ENCODE results near the gene HLA-DQA1. TPM values are rescaled to one million over a fixed set of nuclear protein-coding genes. Genes with fewer than 3 reads are reported as not detected.
"Not testable (repeated sequence)": the region's sequence is repeated elsewhere in the genome, so short reads cannot be mapped to it uniquely, and the experiment has no call there.

The HLA-DQA1 gene
- total and polyA plus RNA-seq, 2 donors from 2014 or later = 29.6 to 63.5 TPM

DNA sequence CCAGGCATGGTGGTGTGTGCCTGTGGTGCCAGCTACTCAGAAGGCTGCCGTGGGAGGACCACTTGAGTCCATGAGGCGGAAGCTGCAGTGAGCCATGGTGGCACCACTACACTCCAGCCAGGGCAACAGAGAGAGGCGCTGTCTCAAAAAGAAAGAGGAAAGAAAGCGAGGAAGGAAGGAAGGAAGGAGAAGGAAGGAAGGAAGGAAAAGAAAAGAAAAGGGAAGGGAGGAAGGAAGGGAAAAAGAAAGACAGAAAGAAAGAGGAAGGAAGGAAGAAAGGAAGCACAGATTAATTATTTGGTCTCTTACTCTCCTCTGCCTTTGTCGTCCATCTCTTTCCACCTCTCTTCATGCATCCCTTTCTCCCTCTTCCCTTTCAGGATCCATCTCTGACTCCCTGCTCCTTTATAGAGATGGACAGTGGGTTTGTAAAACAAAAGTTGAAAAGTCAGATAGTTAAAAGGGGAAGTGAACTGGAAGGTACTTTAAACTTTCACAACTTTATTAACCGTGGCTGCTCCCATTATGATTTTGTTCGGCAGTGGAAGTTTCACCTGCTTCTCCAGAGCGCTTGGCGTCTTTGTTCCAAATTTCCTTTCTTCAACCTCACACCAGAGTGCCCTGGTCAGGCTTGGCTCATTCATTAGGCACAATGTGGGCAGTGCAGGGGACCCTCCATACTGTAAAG lies 1.5 kb downstream of the HLA-DQA1 start:
- no peaks in the 10 kb centered on the region for H3K27me3 ChIP-seq (ENCODE audit: control insufficient read depth, insufficient read depth, low read length)
- DNase-seq (no peak), FAIRE-seq (no peak)
- no peaks in the 10 kb centered on the region for H3K9me3 ChIP-seq (ENCODE audit: control insufficient read depth in 2 of 3, insufficient read depth in 1 of 3, low read length in 3 of 3)
- TF ChIP-seq, protein P1, sequence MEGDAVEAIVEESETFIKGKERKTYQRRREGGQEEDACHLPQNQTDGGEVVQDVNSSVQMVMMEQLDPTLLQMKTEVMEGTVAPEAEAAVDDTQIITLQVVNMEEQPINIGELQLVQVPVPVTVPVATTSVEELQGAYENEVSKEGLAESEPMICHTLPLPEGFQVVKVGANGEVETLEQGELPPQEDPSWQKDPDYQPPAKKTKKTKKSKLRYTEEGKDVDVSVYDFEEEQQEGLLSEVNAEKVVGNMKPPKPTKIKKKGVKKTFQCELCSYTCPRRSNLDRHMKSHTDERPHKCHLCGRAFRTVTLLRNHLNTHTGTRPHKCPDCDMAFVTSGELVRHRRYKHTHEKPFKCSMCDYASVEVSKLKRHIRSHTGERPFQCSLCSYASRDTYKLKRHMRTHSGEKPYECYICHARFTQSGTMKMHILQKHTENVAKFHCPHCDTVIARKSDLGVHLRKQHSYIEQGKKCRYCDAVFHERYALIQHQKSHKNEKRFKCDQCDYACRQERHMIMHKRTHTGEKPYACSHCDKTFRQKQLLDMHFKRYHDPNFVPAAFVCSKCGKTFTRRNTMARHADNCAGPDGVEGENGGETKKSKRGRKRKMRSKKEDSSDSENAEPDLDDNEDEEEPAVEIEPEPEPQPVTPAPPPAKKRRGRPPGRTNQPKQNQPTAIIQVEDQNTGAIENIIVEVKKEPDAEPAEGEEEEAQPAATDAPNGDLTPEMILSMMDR (IDR thresholded peaks at IDR 0.05; ENCODE audit: borderline replicate concordance, extremely low read depth, insufficient read depth) = no peak
- H3K4me3 ChIP-seq (ENCODE audit: low read length in 3 of 3) = no peak overlapping the region
- no peaks in the 10 kb centered on the region for H3K36me3 ChIP-seq (ENCODE audit: control insufficient read depth in 2 of 3, insufficient read depth in 3 of 3, low read length in 3 of 3)
- intact Hi-C loops (cut with DNase I) = no loop called here
- no peak overlapping the region for H3K9ac ChIP-seq (ENCODE audit: low read length in 3 of 3)
- no peaks in the 10 kb centered on the region for H3K4me1 ChIP-seq (ENCODE audit: control insufficient read depth in 2 of 3, insufficient read depth in 2 of 3, low read depth in 1 of 3, low read length in 3 of 3)
- no peak overlapping the region for H3K27ac ChIP-seq (ENCODE audit: low read depth in 2 of 2, low read length in 2 of 2)

DNA sequence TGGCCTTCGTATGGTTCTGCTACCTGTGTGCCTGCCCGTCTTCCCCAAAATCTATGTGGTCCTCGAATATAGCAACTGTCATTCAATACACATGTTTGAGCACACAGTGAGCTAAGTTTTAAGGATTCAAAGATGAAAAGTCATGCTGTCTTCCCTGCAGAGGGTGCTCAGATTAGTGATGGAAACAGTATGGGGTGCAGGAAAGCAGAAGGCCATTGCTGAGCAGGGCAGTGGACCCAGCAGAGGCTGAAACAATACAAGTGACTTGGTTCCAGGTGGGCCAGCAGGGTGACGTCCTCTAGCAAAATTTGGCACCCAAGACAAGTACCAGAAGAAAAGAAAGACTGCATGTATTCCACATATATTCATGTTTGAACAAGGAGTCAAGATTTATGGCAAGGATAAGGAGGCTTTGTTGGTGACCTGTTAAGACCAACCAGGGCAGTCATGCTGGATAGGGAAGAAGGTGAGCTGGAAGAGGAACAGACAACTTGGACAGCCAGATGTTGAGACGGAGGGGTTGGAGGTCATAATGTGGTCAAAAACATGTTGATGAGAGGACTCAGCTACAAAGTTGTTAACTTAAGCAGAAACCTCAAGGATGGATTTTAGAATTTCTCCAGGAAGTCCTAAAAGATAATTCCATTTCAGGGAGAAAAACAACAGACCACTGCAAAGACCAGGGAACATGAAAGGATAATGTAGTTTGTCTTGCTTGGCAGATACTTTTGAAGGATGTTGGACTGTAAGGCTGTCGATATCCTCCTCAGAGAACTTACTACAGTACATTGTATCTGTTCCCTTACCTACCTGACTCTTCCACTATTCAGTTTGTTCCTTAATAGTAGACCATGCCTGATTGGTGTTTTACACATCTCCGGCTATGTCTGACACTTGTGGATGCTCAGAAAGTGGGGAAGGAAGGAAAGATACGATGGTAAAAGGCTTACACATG lies 2.5 kb downstream of the HLA-DQA1 start:
- H3K4me1 ChIP-seq (ENCODE audit: control insufficient read depth in 2 of 3, insufficient read depth in 2 of 3, low read depth in 1 of 3, low read length in 3 of 3) = no peaks in the 10 kb centered on the region
- no peak overlapping the region for H3K27ac ChIP-seq (ENCODE audit: low read depth in 2 of 2, low read length in 2 of 2)
- H3K36me3 ChIP-seq (ENCODE audit: control insufficient read depth in 2 of 3, insufficient read depth in 3 of 3, low read length in 3 of 3) = no peaks in the 10 kb centered on the region
- intact Hi-C loops (cut with DNase I) = no loop called here
- no peak overlapping the region for H3K9ac ChIP-seq (ENCODE audit: low read length in 3 of 3)
- H3K9me3 ChIP-seq (ENCODE audit: control insufficient read depth in 2 of 3, insufficient read depth in 1 of 3, low read length in 3 of 3) = no peaks in the 10 kb centered on the region
- FAIRE-seq = no peak
- no peak for DNase-seq
- no peaks in the 10 kb centered on the region for H3K27me3 ChIP-seq (ENCODE audit: control insufficient read depth, insufficient read depth, low read length)
- TF ChIP-seq, protein P1 (IDR thresholded peaks at IDR 0.05; ENCODE audit: borderline replicate concordance, extremely low read depth, insufficient read depth) = no peak
- H3K4me3 ChIP-seq (ENCODE audit: low read length in 3 of 3) = no peak overlapping the region

DNA sequence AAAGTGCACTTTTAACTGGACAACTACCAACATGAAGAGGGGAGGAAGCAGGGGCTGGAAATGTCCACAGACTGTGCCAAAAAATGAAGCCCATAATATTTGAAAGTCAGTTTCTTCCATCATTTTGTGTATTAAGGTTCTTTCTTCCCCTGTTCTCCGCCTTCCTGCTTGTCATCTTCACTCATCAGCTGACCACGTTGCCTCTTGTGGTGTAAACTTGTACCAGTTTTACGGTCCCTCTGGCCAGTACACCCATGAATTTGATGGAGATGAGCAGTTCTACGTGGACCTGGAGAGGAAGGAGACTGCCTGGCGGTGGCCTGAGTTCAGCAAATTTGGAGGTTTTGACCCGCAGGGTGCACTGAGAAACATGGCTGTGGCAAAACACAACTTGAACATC lies 3.9 kb downstream of the HLA-DQA1 start:
- DNase-seq (no peak), FAIRE-seq (no peak)
- no peak overlapping the region for H3K27ac ChIP-seq (ENCODE audit: low read depth in 2 of 2, low read length in 2 of 2)
- no peak overlapping the region for H3K4me3 ChIP-seq (ENCODE audit: low read length in 3 of 3)
- H3K9me3 ChIP-seq (ENCODE audit: control insufficient read depth in 2 of 3, insufficient read depth in 1 of 3, low read length in 3 of 3) = no peaks in the 10 kb centered on the region
- H3K27me3 ChIP-seq (ENCODE audit: control insufficient read depth, insufficient read depth, low read length) = no peaks in the 10 kb centered on the region
- no peak overlapping the region for H3K9ac ChIP-seq (ENCODE audit: low read length in 3 of 3)
- intact Hi-C loops (cut with DNase I) = no loop called here
- TF ChIP-seq, protein P1 (IDR thresholded peaks at IDR 0.05; ENCODE audit: borderline replicate concordance, extremely low read depth, insufficient read depth) = no peak
- no peaks in the 10 kb centered on the region for H3K36me3 ChIP-seq (ENCODE audit: control insufficient read depth in 2 of 3, insufficient read depth in 3 of 3, low read length in 3 of 3)
- no peaks in the 10 kb centered on the region for H3K4me1 ChIP-seq (ENCODE audit: control insufficient read depth in 2 of 3, insufficient read depth in 2 of 3, low read depth in 1 of 3, low read length in 3 of 3)

DNA sequence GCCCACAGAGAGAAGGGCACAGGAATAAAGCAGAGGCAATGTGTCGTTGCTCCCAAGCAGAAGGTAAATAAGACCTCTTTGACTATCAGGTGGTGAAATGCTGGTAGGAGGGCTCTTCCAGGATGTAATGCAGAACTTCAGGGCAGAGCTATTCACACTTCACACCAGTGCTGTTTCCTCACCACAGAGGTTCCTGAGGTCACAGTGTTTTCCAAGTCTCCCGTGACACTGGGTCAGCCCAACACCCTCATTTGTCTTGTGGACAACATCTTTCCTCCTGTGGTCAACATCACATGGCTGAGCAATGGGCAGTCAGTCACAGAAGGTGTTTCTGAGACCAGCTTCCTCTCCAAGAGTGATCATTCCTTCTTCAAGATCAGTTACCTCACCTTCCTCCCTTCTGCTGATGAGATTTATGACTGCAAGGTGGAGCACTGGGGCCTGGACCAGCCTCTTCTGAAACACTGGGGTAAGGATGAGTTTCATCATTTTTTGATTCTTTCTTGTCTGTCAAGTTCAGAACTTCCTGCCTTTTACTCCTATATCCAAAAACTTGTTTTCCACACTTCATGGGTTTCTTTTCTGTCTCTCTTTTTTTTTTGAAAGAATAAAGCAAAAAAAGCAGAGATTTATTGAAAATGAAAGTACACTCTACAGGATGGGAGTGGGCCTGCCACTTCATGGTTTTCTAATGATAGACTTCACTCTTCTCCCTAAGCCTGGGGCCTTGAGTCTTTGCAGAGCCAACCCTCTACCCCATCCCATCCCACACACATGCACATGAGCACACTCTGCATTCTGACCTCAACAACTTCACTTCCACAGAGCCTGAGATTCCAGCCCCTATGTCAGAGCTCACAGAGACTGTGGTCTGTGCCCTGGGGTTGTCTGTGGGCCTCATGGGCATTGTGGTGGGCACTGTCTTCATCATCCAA lies 4.8 kb downstream of the HLA-DQA1 start:
- intact Hi-C loops (cut with DNase I) = not testable (repeated sequence)

More for the DNA sequence above, 4.8 kb downstream of the HLA-DQA1 start:
- H3K9ac ChIP-seq (ENCODE audit: low read length in 3 of 3); H3K27me3 ChIP-seq (ENCODE audit: control insufficient read depth, insufficient read depth, low read length); H3K9me3 ChIP-seq (ENCODE audit: control insufficient read depth in 2 of 3, insufficient read depth in 1 of 3, low read length in 3 of 3); FAIRE-seq; H3K27ac ChIP-seq (ENCODE audit: low read depth in 2 of 2, low read length in 2 of 2); DNase-seq; H3K4me1 ChIP-seq (ENCODE audit: control insufficient read depth in 2 of 3, insufficient read depth in 2 of 3, low read depth in 1 of 3, low read length in 3 of 3); H3K4me3 ChIP-seq (ENCODE audit: low read length in 3 of 3); H3K36me3 ChIP-seq (ENCODE audit: control insufficient read depth in 2 of 3, insufficient read depth in 3 of 3, low read length in 3 of 3): not testable (repeated sequence)

Data from kidney (tissue), 14 donors.